ENCODE data around the gene ANKRD10. TPM values are rescaled to one million over a fixed set of nuclear protein-coding genes. Genes with fewer than 3 reads are reported as not detected.
A peak's percentile ranks its signal among the peaks of the same experiment; 100 is the strongest.
"Not testable (repeated sequence)": the region's sequence is repeated elsewhere in the genome, so short reads cannot be mapped to it uniquely, and the experiment has no call there.

Gene ANKRD10
- polyA plus RNA-seq, 10 donors: 122 to 338 (median 164) TPM

GRCh38 chr13:110868720-110869119 lies 46.1 kb downstream of the ANKRD10 start:
- no peak for DNase-seq

DNA sequence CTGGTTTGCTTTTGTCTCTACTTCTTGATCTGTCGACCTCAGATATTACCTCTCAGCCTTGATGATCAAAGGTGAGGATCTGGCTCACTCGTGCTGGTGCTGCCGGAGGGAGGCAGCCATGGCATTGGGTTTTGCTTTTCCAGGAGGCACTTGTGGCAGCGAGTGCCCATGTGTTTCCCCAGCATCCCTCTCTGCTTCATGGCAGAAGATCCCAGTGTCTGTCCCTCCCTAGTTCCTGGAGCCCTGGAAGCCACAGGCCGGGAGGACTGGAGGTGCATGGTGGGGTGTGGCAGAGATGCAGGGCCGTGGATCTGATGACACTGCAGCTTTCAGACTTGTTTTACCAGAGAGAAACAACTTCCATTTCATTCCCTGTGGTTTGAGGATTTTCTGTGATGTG lies 47.5 kb downstream of the ANKRD10 start:
- no peak for DNase-seq

GRCh38 chr13:110866491-110867170 lies 48.2 kb downstream of the ANKRD10 start:
- DNase-seq: no peak

DNA sequence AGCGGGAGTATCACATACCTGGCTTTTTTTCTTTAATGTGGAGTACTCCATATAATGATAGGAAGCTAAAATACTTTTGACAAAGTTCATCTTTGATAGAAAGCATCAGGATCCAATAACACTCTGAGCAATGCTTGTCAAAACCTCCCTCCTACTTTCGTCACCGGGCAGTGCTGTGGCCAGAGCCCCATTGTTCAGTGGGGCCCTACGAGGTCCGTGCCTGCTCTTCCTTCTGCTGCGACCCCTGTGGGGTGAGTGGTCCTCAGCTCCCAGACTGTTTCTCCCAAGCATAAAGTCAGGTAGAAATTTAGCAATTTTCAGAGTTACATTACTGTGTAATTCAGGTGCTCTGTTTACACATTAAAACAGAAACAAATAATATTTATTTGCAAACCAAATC lies 51.2 kb downstream of the ANKRD10 start:
- DNase-seq: no peak

GRCh38 chr13:110860983-110861382 lies 53.9 kb downstream of the ANKRD10 start:
- DNase-seq: no peak

DNA sequence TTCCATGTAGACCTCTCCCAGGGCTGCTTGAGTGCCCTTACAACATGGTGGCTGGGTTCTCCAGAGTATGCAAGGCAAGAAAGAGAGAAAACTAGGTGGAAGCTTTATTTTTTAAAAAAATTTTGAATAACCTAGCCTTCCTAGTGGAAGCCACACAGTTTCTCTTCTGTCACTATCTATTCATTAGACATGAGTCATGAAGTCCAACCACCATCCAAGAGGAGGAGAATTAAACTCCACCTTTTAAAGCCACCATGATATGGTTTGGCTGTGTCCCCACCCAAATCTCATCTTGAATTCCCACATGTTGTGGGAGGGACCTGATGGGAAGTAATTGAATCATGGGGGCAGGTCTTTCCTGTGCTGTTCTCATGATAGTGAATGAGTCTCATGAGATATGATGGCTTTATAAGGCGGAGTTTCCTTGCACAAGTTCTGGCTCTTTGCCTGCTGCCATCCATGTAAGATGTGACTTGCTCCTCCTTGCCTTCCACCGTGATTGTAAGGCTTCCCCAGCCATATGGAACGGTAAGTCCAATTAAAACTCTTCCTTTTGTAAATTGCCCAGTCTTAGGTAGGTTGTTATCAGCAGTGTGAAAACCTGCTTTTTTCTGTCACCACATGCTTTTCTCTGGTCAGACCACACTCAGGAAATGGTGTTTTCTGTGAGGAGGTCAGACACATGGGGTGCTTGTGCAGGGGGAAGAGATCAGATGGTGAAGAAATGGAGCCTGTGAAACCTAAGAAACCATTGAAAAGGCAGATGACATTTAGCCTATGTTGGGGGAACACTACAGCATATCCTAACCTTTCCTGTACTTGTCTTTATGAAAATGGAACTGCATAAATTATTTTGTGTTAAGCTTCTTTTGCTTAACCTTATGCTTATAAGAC lies 57.7 kb downstream of the ANKRD10 start:
- no peak for DNase-seq

DNA sequence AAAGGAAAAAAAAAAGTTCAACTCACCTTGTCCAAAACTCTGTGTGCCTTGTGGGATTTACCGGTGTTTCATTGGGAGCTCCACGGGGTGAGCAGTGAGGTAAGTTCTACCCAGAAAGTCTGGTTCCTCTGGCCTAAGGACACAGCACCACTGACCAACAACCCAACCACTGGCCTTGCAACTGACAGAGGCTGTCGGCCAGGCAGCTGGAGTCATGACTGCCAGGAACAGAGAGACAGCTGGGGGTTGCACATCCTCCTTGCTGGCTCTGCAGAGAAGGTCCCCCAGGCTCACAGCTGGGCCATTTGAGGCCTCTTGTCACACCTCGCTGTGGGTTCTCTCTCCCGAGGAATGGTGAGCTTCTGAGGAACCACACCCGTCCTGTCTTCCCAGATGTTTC lies 59.5 kb downstream of the ANKRD10 start:
- DNase-seq: peak in 1 of 3 donors; percentile 43

DNA sequence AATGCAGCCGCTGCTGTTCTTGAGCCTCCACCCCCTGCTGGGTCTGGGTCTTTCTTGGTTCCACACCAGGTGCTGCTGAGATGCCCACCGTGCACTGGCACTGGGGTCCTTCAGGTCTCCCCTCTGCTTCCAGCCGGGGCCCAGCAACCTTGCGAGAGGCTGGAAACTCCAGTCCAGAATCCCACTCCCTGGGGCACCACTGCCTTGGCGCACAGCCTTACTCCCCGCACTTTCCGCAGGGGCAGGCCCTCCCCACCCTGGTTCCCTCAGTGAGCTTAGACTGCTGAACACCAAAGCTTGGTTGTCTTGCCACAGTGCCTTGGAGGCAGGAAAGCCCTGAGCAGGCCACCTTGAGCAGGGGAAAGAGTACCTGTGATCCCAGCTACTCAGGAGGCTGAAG lies 60.0 kb downstream of the ANKRD10 start:
- no peak for DNase-seq

DNA sequence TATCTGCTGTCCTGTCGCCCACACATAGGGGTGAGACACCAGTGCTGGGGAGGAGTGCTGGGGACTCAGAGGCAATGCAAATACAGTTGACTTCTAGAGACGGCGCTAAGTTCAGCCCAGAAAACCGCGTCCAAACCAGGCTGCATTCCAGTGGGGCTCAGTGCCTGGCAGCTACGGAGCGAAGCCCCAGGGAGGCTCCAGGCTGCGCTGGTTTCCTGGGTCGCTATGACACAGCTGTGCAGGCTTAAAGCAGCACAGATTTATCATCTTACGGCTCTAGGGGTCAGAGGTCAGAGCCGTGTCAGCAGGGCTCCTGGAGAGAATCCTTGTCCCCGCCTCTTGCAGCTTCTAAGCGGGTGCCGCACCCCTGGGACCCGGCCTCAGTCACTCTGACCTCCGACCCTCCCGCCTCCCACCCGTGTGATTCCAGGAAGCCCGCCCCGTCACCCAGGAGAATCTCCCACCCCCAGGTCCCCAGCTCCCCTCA lies 61.6 kb downstream of the ANKRD10 start:
- DNase-seq: peak in 1 of 3 donors; percentile 31

DNA sequence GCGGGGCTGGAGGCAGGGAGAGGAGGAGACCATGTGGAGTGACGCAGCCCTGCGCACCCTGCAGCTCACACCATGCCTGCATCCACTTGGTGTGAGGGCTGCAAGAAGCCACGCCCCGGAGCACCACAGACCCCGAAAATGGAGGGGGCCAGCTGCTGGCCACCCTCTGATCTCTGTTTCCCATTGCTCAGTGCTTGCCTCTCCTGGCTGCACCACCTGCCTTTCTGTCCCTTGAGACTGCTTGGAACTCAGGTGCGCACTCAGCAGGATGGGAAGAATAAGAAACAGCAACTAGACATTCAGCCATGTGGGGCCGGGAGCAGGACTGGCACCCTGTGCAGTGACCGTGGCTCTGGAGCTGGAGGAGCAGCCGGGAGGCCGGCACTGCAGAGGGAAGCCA lies 64.0 kb downstream of the ANKRD10 start:
- no peak for DNase-seq

GRCh38 chr13:110850006-110850405 lies 64.9 kb downstream of the ANKRD10 start:
- DNase-seq: no peak

DNA sequence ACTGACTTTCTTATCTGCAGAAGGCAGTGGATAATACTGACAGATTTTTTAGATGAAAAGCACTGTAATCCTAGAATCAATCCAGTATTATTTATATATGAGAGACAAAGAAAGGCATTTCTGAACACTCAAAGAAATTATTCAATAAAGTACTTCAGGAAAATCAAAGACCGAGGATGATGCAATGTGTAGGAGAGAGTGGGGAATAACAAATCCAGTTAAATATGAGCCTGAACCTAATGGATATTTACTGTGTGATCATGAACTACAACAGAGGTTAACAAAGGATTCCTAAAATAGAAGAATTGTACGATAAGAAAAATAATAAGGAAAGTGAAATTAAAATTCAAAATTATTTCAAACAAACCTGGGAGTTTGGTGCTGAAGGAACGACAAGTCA lies 69.3 kb downstream of the ANKRD10 start:
- DNase-seq: no peak

- DNase-seq: no peak
Observed at GRCh38 chr13:110841846-110842245, 73.0 kb downstream of the ANKRD10 start.

- DNase-seq: no peak
Observed at GRCh38 chr13:110841406-110841805, 73.5 kb downstream of the ANKRD10 start.

- DNase-seq: no peak
Observed at GRCh38 chr13:110838867-110839538, 75.9 kb downstream of the ANKRD10 start.

DNA sequence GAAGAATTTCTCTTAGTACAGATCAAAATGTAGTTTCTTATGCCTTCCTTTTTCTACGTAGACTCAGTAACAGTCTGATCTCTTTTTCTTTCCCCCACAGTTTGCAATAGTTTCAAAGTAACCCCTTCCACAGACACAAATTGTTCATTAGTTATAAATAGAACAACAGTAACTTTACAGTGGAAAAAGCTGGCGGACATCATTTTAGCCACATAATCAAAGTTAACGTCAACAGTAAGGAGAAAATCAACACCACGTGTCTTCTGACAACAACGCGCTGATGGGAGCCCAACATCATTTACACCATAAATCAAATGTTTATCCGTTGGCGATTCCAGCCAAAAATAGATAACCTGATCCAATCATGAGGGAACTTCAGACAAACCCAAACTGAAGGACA lies 76.8 kb downstream of the ANKRD10 start:
- DNase-seq: no peak

DNA sequence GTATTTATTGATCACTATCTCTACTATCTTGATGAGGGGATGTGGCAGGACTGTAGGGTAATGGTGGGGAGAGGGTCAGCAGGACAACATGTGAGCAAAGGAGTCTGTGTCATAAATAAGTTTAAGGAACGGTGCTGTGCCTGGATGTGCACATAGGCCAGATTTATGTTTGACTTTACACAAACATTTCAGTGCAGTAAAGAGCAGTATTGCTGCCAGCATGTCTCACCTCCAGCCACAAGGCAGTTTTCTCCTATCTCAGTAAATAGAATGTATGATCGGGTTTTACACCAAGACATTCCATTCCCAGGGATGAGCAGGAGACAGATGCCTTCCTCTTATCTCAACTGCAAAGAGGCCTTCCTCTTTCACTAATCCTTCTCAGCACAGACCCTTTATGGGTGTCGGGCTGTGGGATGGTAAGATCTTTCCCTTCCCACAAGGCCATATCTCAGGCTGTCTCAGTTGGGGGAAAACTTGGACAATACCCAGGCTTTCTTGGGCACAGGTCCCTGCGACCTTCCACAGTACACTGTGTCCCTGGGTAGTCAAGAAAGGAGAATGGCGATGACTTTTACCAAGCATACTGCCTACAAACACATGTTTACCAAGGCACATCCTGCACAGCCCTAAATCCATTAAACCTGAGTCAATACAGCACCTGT lies 77.3 kb downstream of the ANKRD10 start:
- DNase-seq: not testable (repeated sequence)

GRCh38 chr13:110836605-110836903 lies 78.3 kb downstream of the ANKRD10 start:
- no peak for DNase-seq

- no peak for DNase-seq
Observed at GRCh38 chr13:110835721-110836604, 78.9 kb downstream of the ANKRD10 start.

- DNase-seq: no peak
Observed at GRCh38 chr13:110834572-110834971, 80.3 kb downstream of the ANKRD10 start.

- DNase-seq: no peak
Observed at GRCh38 chr13:110832531-110832930, 82.3 kb downstream of the ANKRD10 start.
